NCI-H2029 (cell line): Measurements from ENCODE around the gene LRMDA.
"Not testable (repeated sequence)": the region's sequence is repeated elsewhere in the genome, so short reads cannot be mapped to it uniquely, and the experiment has no call there.

Source experiments
- DNase-seq: peaks from one replicate; lab custom pipeline; 2025; lab: John Stamatoyannopoulos, UW

The LRMDA gene

GRCh38 chr10:75613685-75614504 lies 182.5 kb downstream of the LRMDA start:
- no peak for DNase-seq

GRCh38 chr10:75616076-75616475 lies 184.7 kb downstream of the LRMDA start:
- no peak for DNase-seq

- DNase-seq = no peak
Observed at GRCh38 chr10:75616874-75617478, 185.6 kb downstream of the LRMDA start.

GRCh38 chr10:75617485-75618155 lies 186.2 kb downstream of the LRMDA start:
- DNase-seq = no peak

GRCh38 chr10:75619635-75620034 lies 188.2 kb downstream of the LRMDA start:
- no peak for DNase-seq

GRCh38 chr10:75620356-75620755 lies 188.9 kb downstream of the LRMDA start:
- no peak for DNase-seq

- not testable (repeated sequence) for DNase-seq
Observed at GRCh38 chr10:75621003-75621402, 189.6 kb downstream of the LRMDA start.

GRCh38 chr10:75622503-75622902 lies 191.1 kb downstream of the LRMDA start:
- DNase-seq = no peak

GRCh38 chr10:75623310-75624093 lies 192.1 kb downstream of the LRMDA start:
- DNase-seq = no peak

- no peak for DNase-seq
Observed at GRCh38 chr10:75624638-75625037, 193.2 kb downstream of the LRMDA start.

GRCh38 chr10:75630746-75631145 lies 199.3 kb downstream of the LRMDA start:
- DNase-seq = no peak

- DNase-seq = no peak
Observed at GRCh38 chr10:75632805-75633462, 201.5 kb downstream of the LRMDA start.

- DNase-seq = no peak
Observed at GRCh38 chr10:75633568-75633967, 202.1 kb downstream of the LRMDA start.

GRCh38 chr10:75634947-75635346 lies 203.5 kb downstream of the LRMDA start:
- DNase-seq = no peak

GRCh38 chr10:75638752-75639151 lies 207.3 kb downstream of the LRMDA start:
- no peak for DNase-seq

- no peak for DNase-seq
Observed at GRCh38 chr10:75639736-75640135, 208.3 kb downstream of the LRMDA start.

GRCh38 chr10:75640381-75640780 lies 209.0 kb downstream of the LRMDA start:
- no peak for DNase-seq

GRCh38 chr10:75640803-75641202 lies 209.4 kb downstream of the LRMDA start:
- DNase-seq = no peak

GRCh38 chr10:75643405-75643804 lies 212.0 kb downstream of the LRMDA start:
- no peak for DNase-seq

- DNase-seq = no peak
Observed at GRCh38 chr10:75643944-75644692, 212.7 kb downstream of the LRMDA start.

- DNase-seq = no peak
Observed at GRCh38 chr10:75645704-75646103, 214.3 kb downstream of the LRMDA start.
